ENCODE results near the gene BASP1. TPM values are rescaled to one million over a fixed set of nuclear protein-coding genes. Genes with fewer than 3 reads are reported as not detected.
"Not testable (repeated sequence)": the region's sequence is repeated elsewhere in the genome, so short reads cannot be mapped to it uniquely, and the experiment has no call there.

Gene BASP1
- polyA plus RNA-seq, 1 donor = 27.0 TPM

- DNase-seq (ENCODE audit: low read depth) = no peak
These were observed 38.1 kb downstream of the BASP1 start for GRCh38 chr5:17255471-17256021.

GRCh38 chr5:17256171-17256570 lies 38.7 kb downstream of the BASP1 start:
- DNase-seq (ENCODE audit: low read depth) = no peak

GRCh38 chr5:17256839-17257238 lies 39.4 kb downstream of the BASP1 start:
- DNase-seq (ENCODE audit: low read depth) = no peak

- DNase-seq (ENCODE audit: low read depth) = no peak
These were observed 40.4 kb downstream of the BASP1 start for GRCh38 chr5:17257705-17258273.

- DNase-seq (ENCODE audit: low read depth) = no peak
These were observed 41.0 kb downstream of the BASP1 start for GRCh38 chr5:17258431-17258830.

- DNase-seq (ENCODE audit: low read depth) = not testable (repeated sequence)
These were observed 41.6 kb downstream of the BASP1 start for GRCh38 chr5:17259012-17259411.

GRCh38 chr5:17259630-17260257 lies 42.3 kb downstream of the BASP1 start:
- DNase-seq (ENCODE audit: low read depth) = no peak

- DNase-seq (ENCODE audit: low read depth) = no peak
These were observed 43.1 kb downstream of the BASP1 start for GRCh38 chr5:17260549-17260948.

GRCh38 chr5:17261075-17261474 lies 43.6 kb downstream of the BASP1 start:
- DNase-seq (ENCODE audit: low read depth) = no peak

GRCh38 chr5:17265041-17265440 lies 47.6 kb downstream of the BASP1 start:
- DNase-seq (ENCODE audit: low read depth) = no peak

- DNase-seq (ENCODE audit: low read depth) = no peak
These were observed 49.7 kb downstream of the BASP1 start for GRCh38 chr5:17267106-17267505.

- no peak for DNase-seq (ENCODE audit: low read depth)
These were observed 51.8 kb downstream of the BASP1 start for GRCh38 chr5:17269201-17269600.

GRCh38 chr5:17272111-17272510 lies 54.7 kb downstream of the BASP1 start:
- DNase-seq (ENCODE audit: low read depth) = no peak

GRCh38 chr5:17275289-17276158 lies 58.1 kb downstream of the BASP1 start:
- no peak for DNase-seq (ENCODE audit: low read depth)

- DNase-seq (ENCODE audit: low read depth) = no peak
These were observed 59.0 kb downstream of the BASP1 start for GRCh38 chr5:17276445-17276844.

GRCh38 chr5:17277907-17278306 lies 60.5 kb downstream of the BASP1 start:
- no peak for DNase-seq (ENCODE audit: low read depth)

GRCh38 chr5:17278931-17279330 lies 61.5 kb downstream of the BASP1 start:
- DNase-seq (ENCODE audit: low read depth) = no peak

- DNase-seq (ENCODE audit: low read depth) = no peak
These were observed 62.1 kb downstream of the BASP1 start for GRCh38 chr5:17279487-17279886.

GRCh38 chr5:17282283-17283120 lies 65.1 kb downstream of the BASP1 start:
- DNase-seq (ENCODE audit: low read depth) = no peak

GRCh38 chr5:17283121-17283415 lies 65.6 kb downstream of the BASP1 start:
- no peak for DNase-seq (ENCODE audit: low read depth)

- DNase-seq (ENCODE audit: low read depth) = no peak
These were observed 70.2 kb downstream of the BASP1 start for GRCh38 chr5:17287501-17288155.
